ENCODE measurements around the gene FAM186B. TPM values are rescaled to one million over a fixed set of nuclear protein-coding genes. Genes with fewer than 3 reads are reported as not detected.

FAM186B gene
- total and polyA plus RNA-seq, 2 of the 13 experiments (the other 11 are each of a cell fraction or from before 2014, with no cell fraction given): 0.07 to 0.20 TPM

GRCh38 chr12:49567611-49568441 lies 37.6 kb downstream of the FAM186B start, which contains the start of gene MCRS1 (continued):
- TF ChIP-seq, protein P1, sequence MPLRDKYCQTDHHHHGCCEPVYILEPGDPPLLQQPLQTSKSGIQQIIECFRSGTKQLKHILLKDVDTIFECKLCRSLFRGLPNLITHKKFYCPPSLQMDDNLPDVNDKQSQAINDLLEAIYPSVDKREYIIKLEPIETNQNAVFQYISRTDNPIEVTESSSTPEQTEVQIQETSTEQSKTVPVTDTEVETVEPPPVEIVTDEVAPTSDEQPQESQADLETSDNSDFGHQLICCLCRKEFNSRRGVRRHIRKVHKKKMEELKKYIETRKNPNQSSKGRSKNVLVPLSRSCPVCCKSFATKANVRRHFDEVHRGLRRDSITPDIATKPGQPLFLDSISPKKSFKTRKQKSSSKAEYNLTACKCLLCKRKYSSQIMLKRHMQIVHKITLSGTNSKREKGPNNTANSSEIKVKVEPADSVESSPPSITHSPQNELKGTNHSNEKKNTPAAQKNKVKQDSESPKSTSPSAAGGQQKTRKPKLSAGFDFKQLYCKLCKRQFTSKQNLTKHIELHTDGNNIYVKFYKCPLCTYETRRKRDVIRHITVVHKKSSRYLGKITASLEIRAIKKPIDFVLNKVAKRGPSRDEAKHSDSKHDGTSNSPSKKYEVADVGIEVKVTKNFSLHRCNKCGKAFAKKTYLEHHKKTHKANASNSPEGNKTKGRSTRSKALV (CRISPR knock-in tag; IDR thresholded peaks at IDR 0.05): no peak
- TF ChIP-seq RXRA (CRISPR knock-in tag; IDR thresholded peaks at IDR 0.05) (no peak), ZMAT3 (CRISPR knock-in tag; conservative IDR thresholded peaks at IDR 0.05) (no peak), MTF1 (CRISPR knock-in tag; IDR thresholded peaks at IDR 0.05) (no peak), RBM22 (optimal IDR thresholded peaks at IDR 0.05; ENCODE audit: low read length) (no peak), SRSF9 (IDR thresholded peaks at IDR 0.05; ENCODE audit: borderline replicate concordance, insufficient read depth, low read depth, low read length, poor library complexity, severe bottlenecking) (no peak), ZNF432 (CRISPR knock-in tag; IDR thresholded peaks at IDR 0.05; ENCODE audit: borderline replicate concordance) (no peak), GPBP1L1 (CRISPR knock-in tag; IDR thresholded peaks at IDR 0.05) (no peak), ZBTB34 (CRISPR knock-in tag; IDR thresholded peaks at IDR 0.05) (no peak), HNF4G (IDR thresholded peaks at IDR 0.05; ENCODE audit: borderline replicate concordance, low read depth, low read length) (no peak), HNF4G (CRISPR knock-in tag; IDR thresholded peaks at IDR 0.05; ENCODE audit: borderline replicate concordance, low read depth) (peak; percentile 45; the same call in 1 of the 2 replicates), ZNF749 (CRISPR knock-in tag; IDR thresholded peaks at IDR 0.05; ENCODE audit: borderline replicate concordance) (no peak), BRD4 (CRISPR knock-in tag; IDR thresholded peaks at IDR 0.05) (no peak), ZNF510 (CRISPR knock-in tag; IDR thresholded peaks at IDR 0.05; ENCODE audit: low read depth) (no peak), ZNF841 (CRISPR knock-in tag; IDR thresholded peaks at IDR 0.05; ENCODE audit: borderline replicate concordance) (no peak), U2AF1 (optimal IDR thresholded peaks at IDR 0.05; ENCODE audit: low read depth, low read length) (peak; percentile 91), ZNF782 (CRISPR knock-in tag; IDR thresholded peaks at IDR 0.05; ENCODE audit: borderline replicate concordance) (no peak; the same call in 1 of the 2 replicates), GTF3A (CRISPR knock-in tag; conservative IDR thresholded peaks at IDR 0.05) (no peak), WIZ (CRISPR knock-in tag; IDR thresholded peaks at IDR 0.05) (peak; percentile 30; the same call in 1 of the 2 replicates), ZNF674 (CRISPR knock-in tag; IDR thresholded peaks at IDR 0.05; ENCODE audit: low read depth) (no peak), ZNF326 (CRISPR knock-in tag; IDR thresholded peaks at IDR 0.05; ENCODE audit: borderline replicate concordance) (no peak)
- TF ChIP-seq, protein P2, sequence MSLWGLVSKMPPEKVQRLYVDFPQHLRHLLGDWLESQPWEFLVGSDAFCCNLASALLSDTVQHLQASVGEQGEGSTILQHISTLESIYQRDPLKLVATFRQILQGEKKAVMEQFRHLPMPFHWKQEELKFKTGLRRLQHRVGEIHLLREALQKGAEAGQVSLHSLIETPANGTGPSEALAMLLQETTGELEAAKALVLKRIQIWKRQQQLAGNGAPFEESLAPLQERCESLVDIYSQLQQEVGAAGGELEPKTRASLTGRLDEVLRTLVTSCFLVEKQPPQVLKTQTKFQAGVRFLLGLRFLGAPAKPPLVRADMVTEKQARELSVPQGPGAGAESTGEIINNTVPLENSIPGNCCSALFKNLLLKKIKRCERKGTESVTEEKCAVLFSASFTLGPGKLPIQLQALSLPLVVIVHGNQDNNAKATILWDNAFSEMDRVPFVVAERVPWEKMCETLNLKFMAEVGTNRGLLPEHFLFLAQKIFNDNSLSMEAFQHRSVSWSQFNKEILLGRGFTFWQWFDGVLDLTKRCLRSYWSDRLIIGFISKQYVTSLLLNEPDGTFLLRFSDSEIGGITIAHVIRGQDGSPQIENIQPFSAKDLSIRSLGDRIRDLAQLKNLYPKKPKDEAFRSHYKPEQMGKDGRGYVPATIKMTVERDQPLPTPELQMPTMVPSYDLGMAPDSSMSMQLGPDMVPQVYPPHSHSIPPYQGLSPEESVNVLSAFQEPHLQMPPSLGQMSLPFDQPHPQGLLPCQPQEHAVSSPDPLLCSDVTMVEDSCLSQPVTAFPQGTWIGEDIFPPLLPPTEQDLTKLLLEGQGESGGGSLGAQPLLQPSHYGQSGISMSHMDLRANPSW (CRISPR knock-in tag; IDR thresholded peaks at IDR 0.05; ENCODE audit: borderline replicate concordance): peak; percentile 95; the same call in 1 of the 2 replicates
